ENCODE data around the gene RNASE11.

DNA sequence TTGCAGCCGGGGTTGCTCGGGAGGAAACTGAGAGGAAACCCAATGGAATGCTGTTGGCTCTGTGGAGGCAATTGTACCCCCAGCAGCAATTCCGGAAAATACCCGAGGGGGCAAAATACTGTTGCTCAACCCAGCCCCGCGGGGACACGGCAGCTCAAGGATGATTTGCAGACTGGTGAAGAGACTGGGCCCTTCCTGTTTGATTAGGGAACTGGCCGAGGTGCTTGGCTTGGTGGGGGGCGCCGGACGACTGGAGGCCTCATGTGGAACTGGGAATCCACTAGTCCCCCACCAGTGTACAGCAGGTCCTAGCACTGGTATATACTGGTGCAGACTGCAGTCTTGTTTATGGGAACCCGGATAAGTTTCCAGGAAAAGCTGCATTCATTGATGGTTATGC, 13.7 kb upstream of the RNASE11 start:
- TF ChIP-seq CTCF (IDR thresholded peaks at IDR 0.05), result no peak
- TF ChIP-seq POLR2A (IDR thresholded peaks at IDR 0.05), result no peak
